Epithelial cell of esophagus (primary cell): ENCODE measurements around the gene ACKR4.
A peak's percentile ranks its signal among the peaks of the same experiment; 100 is the strongest.

Experiments
- DNase-seq: peaks from one replicate; pipeline ENCODE4 v3.0.0; 2010; ENCODE audit warnings: low read depth
- H3K4me3 ChIP-seq: 2 replicates; pipeline ENCODE4 v1.5.1; 2011; ENCODE audit warnings: mild to moderate bottlenecking, low read length, control low read depth
- TF ChIP-seq, protein P1 (sequence below): IDR thresholded peaks from 2 replicates; pipeline ENCODE4 v1.5.1; 2011; ENCODE audit warnings: low read depth, mild to moderate bottlenecking, low read length, control low read depth, inconsistent platforms; ENCODE audit not compliant: insufficient read depth; ENCODE audit errors: missing control alignments

The ACKR4 gene

DNA sequence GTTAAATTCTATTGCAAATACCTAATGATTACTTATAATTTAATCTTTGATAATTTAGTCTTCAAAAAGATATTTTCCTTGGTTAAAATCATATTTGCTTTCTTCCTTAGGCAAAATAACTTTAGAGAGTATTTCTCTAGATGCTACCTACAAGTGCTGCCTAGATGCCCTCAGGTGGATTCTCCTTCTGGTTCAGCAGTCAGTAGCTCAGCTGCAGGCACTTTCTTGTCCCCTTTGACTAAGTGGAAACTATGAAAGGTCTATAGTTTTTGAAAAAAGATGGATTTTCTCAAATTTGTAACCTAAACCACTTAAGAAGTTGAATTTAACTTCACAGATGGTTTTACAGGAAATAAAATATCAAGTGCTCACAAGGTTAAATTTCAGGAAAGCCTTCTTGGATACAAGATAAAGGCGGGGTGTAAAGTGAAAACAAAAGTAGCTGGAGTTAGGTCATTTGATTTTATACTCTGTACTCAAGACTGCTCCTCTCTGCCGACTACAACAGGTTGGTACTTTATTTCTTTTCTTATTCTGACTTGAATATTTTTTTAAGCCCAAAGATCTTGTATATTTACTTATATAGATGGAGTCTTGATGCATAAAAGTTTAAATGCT is at the start of gene ACKR4:
Gene ACKR4 (plus strand): TSS at position 455 of the 618 bp plus-strand sequence. CDS start 3,128 bp downstream, outside the sequence.
- DNase-seq, result no peak
- TF ChIP-seq, protein P1, sequence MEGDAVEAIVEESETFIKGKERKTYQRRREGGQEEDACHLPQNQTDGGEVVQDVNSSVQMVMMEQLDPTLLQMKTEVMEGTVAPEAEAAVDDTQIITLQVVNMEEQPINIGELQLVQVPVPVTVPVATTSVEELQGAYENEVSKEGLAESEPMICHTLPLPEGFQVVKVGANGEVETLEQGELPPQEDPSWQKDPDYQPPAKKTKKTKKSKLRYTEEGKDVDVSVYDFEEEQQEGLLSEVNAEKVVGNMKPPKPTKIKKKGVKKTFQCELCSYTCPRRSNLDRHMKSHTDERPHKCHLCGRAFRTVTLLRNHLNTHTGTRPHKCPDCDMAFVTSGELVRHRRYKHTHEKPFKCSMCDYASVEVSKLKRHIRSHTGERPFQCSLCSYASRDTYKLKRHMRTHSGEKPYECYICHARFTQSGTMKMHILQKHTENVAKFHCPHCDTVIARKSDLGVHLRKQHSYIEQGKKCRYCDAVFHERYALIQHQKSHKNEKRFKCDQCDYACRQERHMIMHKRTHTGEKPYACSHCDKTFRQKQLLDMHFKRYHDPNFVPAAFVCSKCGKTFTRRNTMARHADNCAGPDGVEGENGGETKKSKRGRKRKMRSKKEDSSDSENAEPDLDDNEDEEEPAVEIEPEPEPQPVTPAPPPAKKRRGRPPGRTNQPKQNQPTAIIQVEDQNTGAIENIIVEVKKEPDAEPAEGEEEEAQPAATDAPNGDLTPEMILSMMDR, result no peak
- no peak within 1 kb of the TSS for H3K4me3 ChIP-seq

GRCh38 chr3:132549169-132549568 is 47.9 kb upstream of the ACKR4 start:
- DNase-seq, result no peak
- no peak overlapping the region for H3K4me3 ChIP-seq
- TF ChIP-seq, protein P1, result no peak

- no peak overlapping the region for H3K4me3 ChIP-seq
- TF ChIP-seq, protein P1, result no peak
- DNase-seq, result peak; percentile 45
These were observed 47.0 kb upstream of the ACKR4 start for GRCh38 chr3:132549890-132550578.

GRCh38 chr3:132550579-132551305 is 46.3 kb upstream of the ACKR4 start:
- no peak for DNase-seq
- TF ChIP-seq, protein P1, result no peak
- no peak overlapping the region for H3K4me3 ChIP-seq

DNA sequence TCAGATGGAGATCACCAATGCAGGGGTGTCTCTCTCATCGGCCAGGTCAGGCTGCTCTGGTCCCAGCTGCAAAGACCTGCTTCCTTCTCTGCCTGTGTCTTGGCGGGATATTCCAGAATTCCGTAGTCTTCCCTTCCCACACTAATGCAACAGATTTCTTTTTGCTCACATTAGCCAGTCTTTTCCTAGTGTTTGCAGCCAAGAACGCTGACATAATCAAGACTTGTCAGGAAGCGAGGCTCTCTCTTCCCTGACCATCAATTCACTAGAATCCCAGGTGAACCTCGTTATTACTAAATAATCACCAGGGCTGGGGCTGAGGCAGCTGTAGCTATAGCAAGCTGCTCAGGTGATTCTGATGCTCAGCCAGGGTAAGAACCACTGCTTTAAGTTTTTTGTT is 43.2 kb upstream of the ACKR4 start:
- no peak for DNase-seq
- no peak overlapping the region for H3K4me3 ChIP-seq
- TF ChIP-seq, protein P1, result no peak

- DNase-seq, result no peak
- no peak overlapping the region for H3K4me3 ChIP-seq
- TF ChIP-seq, protein P1, result no peak
These were observed 42.6 kb upstream of the ACKR4 start for GRCh38 chr3:132554437-132554836.
